DOHH2 (cell line): ENCODE data around the gene VWA5B1.

Experiments used
- H3F3A ChIP-seq: fragments of 200-600 bp; sonication (generic), shearing (Covaris generic); 2 replicates; pipeline ENCODE4 v1.6.0; 2016; ENCODE audit warnings: antibody characterized with exemption, mild to moderate bottlenecking; ENCODE audit not compliant: control insufficient read depth, insufficient read depth
- H3K27ac ChIP-seq: fragments of 200-600 bp; sonication (generic); 2 replicates; pipeline ENCODE4 v1.5.1; 2014; ENCODE audit warnings: low read depth, mild to moderate bottlenecking, low read length, moderate library complexity
- H3K27me3 ChIP-seq: fragments of 200-600 bp; sonication (generic); 2 replicates; pipeline ENCODE4 v1.6.1; 2014; ENCODE audit warnings: mild to moderate bottlenecking, low read length, mixed read lengths; ENCODE audit not compliant: control insufficient read depth
- H3K36me3 ChIP-seq: fragments of 200-600 bp; sonication (generic); 2 replicates; pipeline ENCODE4 v1.6.1; 2014; ENCODE audit warnings: mild to moderate bottlenecking, low read length, moderate library complexity, mixed read lengths; ENCODE audit not compliant: control insufficient read depth
- H3K4me1 ChIP-seq: fragments of 200-600 bp; sonication (generic); 2 replicates; pipeline ENCODE4 v1.6.1; 2014; ENCODE audit warnings: mild to moderate bottlenecking, low read length, mixed read lengths; ENCODE audit not compliant: control insufficient read depth
- H3K4me2 ChIP-seq: fragments of 200-600 bp; sonication (generic); 2 replicates; pipeline ENCODE4 v1.6.0; 2014; ENCODE audit warnings: mild to moderate bottlenecking, low read length, moderate library complexity
- H3K4me3 ChIP-seq: fragments of 200-600 bp; sonication (generic); 2 replicates; pipeline ENCODE4 v1.5.1; 2014; ENCODE audit warnings: mild to moderate bottlenecking, low read length, mixed read lengths
- H3K79me2 ChIP-seq: fragments of 200-600 bp; sonication (generic); 2 replicates; pipeline ENCODE4 v1.6.1; 2014; ENCODE audit warnings: mild to moderate bottlenecking, low read length, mixed read lengths; ENCODE audit not compliant: control insufficient read depth
- H3K9me2 ChIP-seq: fragments of 200-600 bp; sonication (generic); replicated peaks from 2 replicates; pipeline ENCODE4 v1.6.1; 2014; ENCODE audit warnings: mild to moderate bottlenecking, low read length, mixed read lengths; ENCODE audit not compliant: control insufficient read depth
- H3K9me3 ChIP-seq: fragments of 200-600 bp; sonication (generic); 2 replicates; pipeline ENCODE4 v1.6.1; 2014; ENCODE audit warnings: antibody characterized with exemption, low read length, mixed read lengths; ENCODE audit not compliant: control insufficient read depth, insufficient read depth
- H4K20me1 ChIP-seq: fragments of 200-600 bp; sonication (generic); 2 replicates; pipeline ENCODE4 v1.6.0; 2014; ENCODE audit warnings: low read depth, mild to moderate bottlenecking, antibody characterized with exemption, low read length, moderate library complexity; ENCODE audit not compliant: control insufficient read depth, insufficient read depth
- CTCF ChIP-seq: fragments of 200-600 bp; sonication (generic); IDR thresholded peaks from one replicate; pipeline ENCODE4 v1.5.1; 2014; ENCODE audit warnings: antibody characterized with exemption, mild to moderate bottlenecking, low read depth, low read length; ENCODE audit not compliant: poor library complexity, severe bottlenecking
- EZH2phosphoT487 ChIP-seq: fragments of 200-600 bp; sonication (generic); IDR thresholded peaks from 2 replicates; pipeline ENCODE4 v1.6.1; 2017; ENCODE audit warnings: borderline replicate concordance, mild to moderate bottlenecking, antibody characterized with exemption, low read length, moderate library complexity, mixed read lengths

The VWA5B1 gene

DNA sequence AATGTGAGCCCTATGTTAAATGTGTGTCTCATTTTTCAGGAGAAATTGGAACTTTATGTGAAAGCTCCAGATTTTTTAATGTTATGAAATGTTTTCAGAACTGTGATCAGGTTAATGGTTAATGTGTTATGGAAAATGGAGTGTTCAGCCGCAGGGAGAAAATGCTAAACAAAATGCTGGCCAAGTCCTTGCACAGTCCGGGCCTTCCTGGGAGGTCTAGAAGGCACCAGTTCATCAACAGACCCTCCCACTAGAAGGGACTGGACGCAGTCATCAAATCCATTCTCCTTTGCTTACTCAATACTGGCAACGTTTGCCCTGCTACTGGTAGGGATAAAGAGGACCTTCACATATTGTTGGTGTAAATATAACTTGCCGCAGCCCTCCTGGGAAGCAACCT is 43.4 kb downstream of the VWA5B1 start:
- H3K79me2 ChIP-seq = no peaks in the 10 kb centered on the region
- no peaks in the 10 kb centered on the region for H3K4me1 ChIP-seq
- H3K27ac ChIP-seq = no peak overlapping the region
- TF ChIP-seq CTCF (no peak), EZH2phosphoT487 (no peak)
- no peaks in the 10 kb centered on the region for H3K36me3 ChIP-seq
- no peak overlapping the region for H3K4me2 ChIP-seq
- no peak overlapping the region for H3K4me3 ChIP-seq
- H4K20me1 ChIP-seq = no peaks in the 10 kb centered on the region
- H3K9me3 ChIP-seq = no peaks in the 10 kb centered on the region
- H3K9me2 ChIP-seq = no peaks in the 10 kb centered on the region
- H3F3A ChIP-seq = no peaks in the 10 kb centered on the region
- H3K27me3 ChIP-seq = no peaks in the 10 kb centered on the region

DNA sequence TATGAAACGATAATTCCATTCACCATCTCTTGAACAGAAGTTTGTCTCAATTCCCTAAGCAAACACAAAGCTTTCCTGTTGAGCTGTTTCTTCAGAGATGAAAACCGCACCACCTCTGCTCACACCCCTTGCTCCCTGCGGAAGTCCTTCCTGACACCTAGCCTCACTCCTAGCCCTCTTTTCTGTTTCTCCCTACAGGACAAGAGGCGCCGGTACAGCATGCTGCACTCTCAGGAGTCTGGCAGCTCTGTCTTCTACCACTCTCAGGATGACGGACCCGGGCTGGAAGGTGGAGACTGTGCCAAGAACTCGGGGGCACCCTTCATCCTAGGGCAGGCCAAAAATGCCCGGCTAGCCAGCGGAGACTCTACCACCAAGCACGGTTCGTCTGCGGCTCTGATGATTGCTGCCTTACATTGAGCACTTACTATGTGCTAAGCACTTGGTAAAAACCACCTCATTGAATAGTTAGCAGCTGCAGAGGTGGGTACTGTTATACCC is 45.5 kb downstream of the VWA5B1 start:
- Histone ChIP-seq H3K27ac (no peak overlapping the region), H3K27me3 (no peaks in the 10 kb centered on the region), H3K9me3 (no peaks in the 10 kb centered on the region), H3K4me1 (no peaks in the 10 kb centered on the region), H3F3A (no peaks in the 10 kb centered on the region), H4K20me1 (no peaks in the 10 kb centered on the region), H3K36me3 (no peaks in the 10 kb centered on the region), H3K79me2 (no peaks in the 10 kb centered on the region), H3K4me3 (no peak overlapping the region), H3K9me2 (no peaks in the 10 kb centered on the region), H3K4me2 (no peak overlapping the region)
- TF ChIP-seq CTCF (no peak), EZH2phosphoT487 (no peak)

GRCh38 chr1:20337581-20337980 is 46.9 kb downstream of the VWA5B1 start:
- TF ChIP-seq CTCF (no peak), EZH2phosphoT487 (no peak)

More at GRCh38 chr1:20337581-20337980, 46.9 kb downstream of the VWA5B1 start:
- no peaks in the 10 kb centered on the region for H3K4me1 ChIP-seq
- H3K27me3 ChIP-seq = no peaks in the 10 kb centered on the region
- H3K79me2 ChIP-seq = no peaks in the 10 kb centered on the region
- no peaks in the 10 kb centered on the region for H3F3A ChIP-seq
- no peaks in the 10 kb centered on the region for H3K36me3 ChIP-seq
- no peak overlapping the region for H3K27ac ChIP-seq
- no peaks in the 10 kb centered on the region for H3K9me3 ChIP-seq
- no peak overlapping the region for H3K4me3 ChIP-seq
- H4K20me1 ChIP-seq = no peaks in the 10 kb centered on the region
- H3K9me2 ChIP-seq = no peaks in the 10 kb centered on the region
- no peak overlapping the region for H3K4me2 ChIP-seq
